ENCODE results near the gene ERVH48-1. TPM values are rescaled to one million over a fixed set of nuclear protein-coding genes. Genes with fewer than 3 reads are reported as not detected.
"Not testable (repeated sequence)": the region's sequence is repeated elsewhere in the genome, so short reads cannot be mapped to it uniquely, and the experiment has no call there.

Gene ERVH48-1
- total RNA-seq, 4 donors from 2014 or later, result not detected

GRCh38 chr21:42913476-42913875 lies 12.0 kb downstream of the ERVH48-1 start:
- intact Hi-C loops (cut with DNase I; ENCODE audit: low total_unique reads), result no loop called here
- 71 to 73% methylated on average over 1 to 7 of the region's 7 CpGs for WGBS, 2 donors (ENCODE audit: low coverage in 1 of 2)

GRCh38 chr21:42911920-42912319 lies 13.5 kb downstream of the ERVH48-1 start:
- H3K27me3 ChIP-seq; H3K4me1 ChIP-seq; H3K27ac ChIP-seq; H3K4me3 ChIP-seq; H3K9me3 ChIP-seq; DNase-seq; intact Hi-C loops (cut with DNase I; ENCODE audit: low total_unique reads): not testable (repeated sequence)
- H3K36me3 ChIP-seq, result peaks cover 0 to 33% (median 15%) of the 10 kb centered on the region in 4 donors
- WGBS, 2 donors (ENCODE audit: low coverage in 1 of 2), result 92 to 94% methylated on average over 5 to 6 of the region's 6 CpGs
- in situ Hi-C loops (cut with MboI; ENCODE audit: low pct_ligation_motif_present in 1 of 4, low pct_unique_long_range_greater_than_20kb in 1 of 4, low sequenced_read_pairs in 3 of 4), result loop anchor here in 2 of 4 donors (10.0 kb wide), 2 partner anchors 63 to 73 kb away; partner anchors contain the start of gene PKNOX1 (in 1 of the 2)

More at GRCh38 chr21:42913476-42913875, 12.0 kb downstream of the ERVH48-1 start:
- DNase-seq, result no peak
- no peaks in the 10 kb centered on the region for H3K27me3 ChIP-seq
- H3K4me3 ChIP-seq, result no peak overlapping the region
- H3K9me3 ChIP-seq, result no peaks in the 10 kb centered on the region
- H3K36me3 ChIP-seq, result peaks cover 0 to 33% (median 15%) of the 10 kb centered on the region in 4 donors
- H3K4me1 ChIP-seq, result no peaks in the 10 kb centered on the region
- no peak for TF ChIP-seq POLR2A (IDR thresholded peaks at IDR 0.05)
- no peak for TF ChIP-seq EP300 (IDR thresholded peaks at IDR 0.05; ENCODE audit: low read depth)
- TF ChIP-seq, protein P1, sequence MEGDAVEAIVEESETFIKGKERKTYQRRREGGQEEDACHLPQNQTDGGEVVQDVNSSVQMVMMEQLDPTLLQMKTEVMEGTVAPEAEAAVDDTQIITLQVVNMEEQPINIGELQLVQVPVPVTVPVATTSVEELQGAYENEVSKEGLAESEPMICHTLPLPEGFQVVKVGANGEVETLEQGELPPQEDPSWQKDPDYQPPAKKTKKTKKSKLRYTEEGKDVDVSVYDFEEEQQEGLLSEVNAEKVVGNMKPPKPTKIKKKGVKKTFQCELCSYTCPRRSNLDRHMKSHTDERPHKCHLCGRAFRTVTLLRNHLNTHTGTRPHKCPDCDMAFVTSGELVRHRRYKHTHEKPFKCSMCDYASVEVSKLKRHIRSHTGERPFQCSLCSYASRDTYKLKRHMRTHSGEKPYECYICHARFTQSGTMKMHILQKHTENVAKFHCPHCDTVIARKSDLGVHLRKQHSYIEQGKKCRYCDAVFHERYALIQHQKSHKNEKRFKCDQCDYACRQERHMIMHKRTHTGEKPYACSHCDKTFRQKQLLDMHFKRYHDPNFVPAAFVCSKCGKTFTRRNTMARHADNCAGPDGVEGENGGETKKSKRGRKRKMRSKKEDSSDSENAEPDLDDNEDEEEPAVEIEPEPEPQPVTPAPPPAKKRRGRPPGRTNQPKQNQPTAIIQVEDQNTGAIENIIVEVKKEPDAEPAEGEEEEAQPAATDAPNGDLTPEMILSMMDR (IDR thresholded peaks at IDR 0.05), result no peak
- TF ChIP-seq POLR2AphosphoS5 (IDR thresholded peaks at IDR 0.05), result no peak
- H3K27ac ChIP-seq, result no peak overlapping the region
- in situ Hi-C loops (cut with MboI; ENCODE audit: low pct_ligation_motif_present in 1 of 4, low pct_unique_long_range_greater_than_20kb in 1 of 4, low sequenced_read_pairs in 3 of 4), result loop anchor here in 2 of 4 donors (10.0 kb wide), 2 partner anchors 61 to 71 kb away; partner anchors contain the start of gene PKNOX1 (in 1 of the 2)

- H3K9me3 ChIP-seq; in situ Hi-C loops (cut with MboI; ENCODE audit: low pct_ligation_motif_present in 1 of 4, low pct_unique_long_range_greater_than_20kb in 1 of 4, low sequenced_read_pairs in 3 of 4): not testable (repeated sequence)
- WGBS, 2 donors (ENCODE audit: low coverage in 1 of 2), result 94 to 95% methylated on average over 5 to 9 of the region's 9 CpGs
These were observed 16.9 kb downstream of the ERVH48-1 start for GRCh38 chr21:42908484-42908883.

GRCh38 chr21:42906233-42906632 lies 19.2 kb downstream of the ERVH48-1 start:
- in situ Hi-C loops (cut with MboI; ENCODE audit: low pct_ligation_motif_present in 1 of 4, low pct_unique_long_range_greater_than_20kb in 1 of 4, low sequenced_read_pairs in 3 of 4) (no loop called here), intact Hi-C loops (cut with DNase I; ENCODE audit: low total_unique reads) (no loop called here)
- Histone ChIP-seq H3K4me1 (no peaks in the 10 kb centered on the region), H3K9me3 (no peaks in the 10 kb centered on the region), H3K36me3 (peaks cover 0 to 52% (median 25%) of the 10 kb centered on the region in 4 donors), H3K27ac (no peak overlapping the region), H3K4me3 (no peak overlapping the region), H3K27me3 (no peaks in the 10 kb centered on the region)
- DNase-seq, result no peak
- no peak for TF ChIP-seq EP300 (IDR thresholded peaks at IDR 0.05; ENCODE audit: low read depth)
- TF ChIP-seq, protein P1 (IDR thresholded peaks at IDR 0.05), result no peak
- TF ChIP-seq POLR2A (IDR thresholded peaks at IDR 0.05), result no peak
- TF ChIP-seq POLR2AphosphoS5 (IDR thresholded peaks at IDR 0.05), result no peak
- 95 to 98% methylated on average over 4 to 16 of the region's 16 CpGs for WGBS, 2 donors (ENCODE audit: low coverage in 1 of 2)

More at GRCh38 chr21:42908484-42908883, 16.9 kb downstream of the ERVH48-1 start:
- H3K4me1 ChIP-seq; H3K27me3 ChIP-seq; DNase-seq; intact Hi-C loops (cut with DNase I; ENCODE audit: low total_unique reads); H3K4me3 ChIP-seq; H3K27ac ChIP-seq: not testable (repeated sequence)
- peaks cover 0 to 55% (median 25%) of the 10 kb centered on the region in 4 donors for H3K36me3 ChIP-seq

DNA sequence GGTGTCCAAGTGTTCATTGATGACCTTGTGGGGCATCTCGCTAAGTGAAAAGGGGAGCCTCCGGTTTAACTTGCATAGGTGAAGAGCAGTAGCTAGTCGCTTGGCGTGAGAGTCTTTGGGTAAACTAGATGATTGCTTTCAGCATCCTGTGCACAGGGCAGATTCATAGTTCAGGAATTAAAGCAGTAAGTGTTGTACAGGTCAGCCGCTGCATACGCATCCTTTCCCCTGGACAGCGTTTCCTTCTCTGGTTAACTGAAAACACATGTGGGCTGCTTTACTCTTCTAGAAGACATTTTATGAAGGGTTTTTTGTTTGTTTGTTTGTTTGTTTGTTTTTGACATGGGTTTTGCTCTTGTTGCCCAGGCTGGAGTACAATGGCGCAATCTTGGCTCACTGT lies 20.2 kb downstream of the ERVH48-1 start:
- TF ChIP-seq POLR2A (IDR thresholded peaks at IDR 0.05) (no peak), POLR2AphosphoS5 (IDR thresholded peaks at IDR 0.05) (no peak), EP300 (IDR thresholded peaks at IDR 0.05; ENCODE audit: low read depth) (no peak)
- TF ChIP-seq, protein P1 (IDR thresholded peaks at IDR 0.05), result no peak
- no peak for DNase-seq
- Histone ChIP-seq H3K27ac (no peak overlapping the region), H3K4me3 (no peak overlapping the region), H3K27me3 (no peaks in the 10 kb centered on the region), H3K4me1 (no peaks in the 10 kb centered on the region), H3K36me3 (peaks cover 0 to 49% (median 23%) of the 10 kb centered on the region in 4 donors), H3K9me3 (no peaks in the 10 kb centered on the region)
- in situ Hi-C loops (cut with MboI; ENCODE audit: low pct_ligation_motif_present in 1 of 4, low pct_unique_long_range_greater_than_20kb in 1 of 4, low sequenced_read_pairs in 3 of 4), result no loop called here
- intact Hi-C loops (cut with DNase I; ENCODE audit: low total_unique reads), result no loop called here
- WGBS, 2 donors (ENCODE audit: low coverage in 1 of 2), result 92 to 98% methylated on average over 5 to 8 of the region's 8 CpGs

Data from transverse colon (tissue), 4 donors.